ENCODE measurements around the gene IMPG1.

Gene IMPG1

GRCh38 chr6:75943381-75943780 is 129.1 kb downstream of the IMPG1 start:
- Histone ChIP-seq H3K4me1 (ENCODE audit: control insufficient read depth, insufficient read depth, low read depth, low read length) (no peaks in the 10 kb centered on the region), H2AFZ (ENCODE audit: low read depth, low read length) (no peak overlapping the region)
- WGBS: 95% methylated on average over 2 of the region's 2 CpGs

GRCh38 chr6:75941509-75941908 is 131.0 kb downstream of the IMPG1 start:
- no CpG with 5 or more reads among the region's 1 CpG for WGBS
- Histone ChIP-seq H3K23ac (ENCODE audit: low read length in 2 of 2) (no peak overlapping the region), H3K4me2 (ENCODE audit: low read length, poor library complexity, severe bottlenecking) (no peak overlapping the region), H2BK120ac (ENCODE audit: low read depth, low read length) (no peak overlapping the region), H3K4ac (ENCODE audit: low read depth in 1 of 2, low read length in 2 of 2) (no peak overlapping the region), H3K18ac (ENCODE audit: low read depth in 1 of 2, low read length in 2 of 2) (no peak overlapping the region), H4K8ac (ENCODE audit: low read length) (no peak overlapping the region), H3K27ac (ENCODE audit: low read length, poor library complexity, severe bottlenecking) (no peak overlapping the region), H3K9me3 (ENCODE audit: control insufficient read depth, low read length) (no peaks in the 10 kb centered on the region), H2BK5ac (ENCODE audit: low read depth, low read length, poor library complexity, severe bottlenecking) (no peak overlapping the region), H3K36me3 (ENCODE audit: control insufficient read depth in 1 of 2, insufficient read depth in 2 of 2, low read depth in 1 of 2, low read length in 2 of 2) (no peaks in the 10 kb centered on the region), H3K4me3 (ENCODE audit: insufficient read depth in 1 of 2, low read depth in 1 of 2, low read length in 2 of 2) (no peak overlapping the region), H3K14ac (ENCODE audit: low read length in 2 of 2) (no peak overlapping the region), H3K27me3 (ENCODE audit: control insufficient read depth in 1 of 2, insufficient read depth in 1 of 2, low read length in 2 of 2) (peaks cover 7 to 10% of the 10 kb centered on the region in 2 experiments), H2BK15ac (ENCODE audit: low read depth, poor library complexity, severe bottlenecking) (no peak overlapping the region), H4K91ac (ENCODE audit: low read length) (no peak overlapping the region), H2AK5ac (ENCODE audit: low read length, severe bottlenecking) (no peak overlapping the region), H3K9ac (ENCODE audit: low read length) (no peak overlapping the region), H2AFZ (ENCODE audit: low read depth, low read length) (no peak overlapping the region), H3K4me1 (ENCODE audit: control insufficient read depth, insufficient read depth, low read depth, low read length) (no peaks in the 10 kb centered on the region), H2BK12ac (ENCODE audit: low read length in 2 of 2) (no peak overlapping the region), H3K79me1 (replicated peaks; ENCODE audit: low read length, poor library complexity, severe bottlenecking) (no peaks in the 10 kb centered on the region)
- DNase-seq: no peak

More at GRCh38 chr6:75943381-75943780, 129.1 kb downstream of the IMPG1 start:
- no peak overlapping the region for H4K91ac ChIP-seq (ENCODE audit: low read length)
- no peak overlapping the region for H2BK12ac ChIP-seq (ENCODE audit: low read length in 2 of 2)
- H3K79me1 ChIP-seq (replicated peaks; ENCODE audit: low read length, poor library complexity, severe bottlenecking): no peaks in the 10 kb centered on the region
- no peak overlapping the region for H3K14ac ChIP-seq (ENCODE audit: low read length in 2 of 2)
- no peak overlapping the region for H2AK5ac ChIP-seq (ENCODE audit: low read length, severe bottlenecking)
- H4K8ac ChIP-seq (ENCODE audit: low read length): no peak overlapping the region
- no peak overlapping the region for H2BK15ac ChIP-seq (ENCODE audit: low read depth, poor library complexity, severe bottlenecking)
- H3K9ac ChIP-seq (ENCODE audit: low read length): no peak overlapping the region
- no peak overlapping the region for H3K4me3 ChIP-seq (ENCODE audit: insufficient read depth in 1 of 2, low read depth in 1 of 2, low read length in 2 of 2)
- H3K18ac ChIP-seq (ENCODE audit: low read depth in 1 of 2, low read length in 2 of 2): no peak overlapping the region
- DNase-seq: no peak
- H3K23ac ChIP-seq (ENCODE audit: low read length in 2 of 2): no peak overlapping the region
- no peak overlapping the region for H3K4ac ChIP-seq (ENCODE audit: low read depth in 1 of 2, low read length in 2 of 2)
- no peak overlapping the region for H2BK5ac ChIP-seq (ENCODE audit: low read depth, low read length, poor library complexity, severe bottlenecking)
- no peaks in the 10 kb centered on the region for H3K36me3 ChIP-seq (ENCODE audit: control insufficient read depth in 1 of 2, insufficient read depth in 2 of 2, low read depth in 1 of 2, low read length in 2 of 2)
- no peak overlapping the region for H3K27ac ChIP-seq (ENCODE audit: low read length, poor library complexity, severe bottlenecking)
- peaks cover 10% of the 10 kb centered on the region in 2 experiments for H3K27me3 ChIP-seq (ENCODE audit: control insufficient read depth in 1 of 2, insufficient read depth in 1 of 2, low read length in 2 of 2)
- no peaks in the 10 kb centered on the region for H3K9me3 ChIP-seq (ENCODE audit: control insufficient read depth, low read length)
- H3K4me2 ChIP-seq (ENCODE audit: low read length, poor library complexity, severe bottlenecking): no peak overlapping the region
- H2BK120ac ChIP-seq (ENCODE audit: low read depth, low read length): no peak overlapping the region

- Histone ChIP-seq H3K9me3 (ENCODE audit: control insufficient read depth, low read length) (no peaks in the 10 kb centered on the region), H3K27me3 (ENCODE audit: control insufficient read depth in 1 of 2, insufficient read depth in 1 of 2, low read length in 2 of 2) (peaks cover 5 to 13% of the 10 kb centered on the region in 2 experiments), H3K18ac (ENCODE audit: low read depth in 1 of 2, low read length in 2 of 2) (no peak overlapping the region), H3K4me2 (ENCODE audit: low read length, poor library complexity, severe bottlenecking) (no peak overlapping the region), H2BK5ac (ENCODE audit: low read depth, low read length, poor library complexity, severe bottlenecking) (no peak overlapping the region), H2BK120ac (ENCODE audit: low read depth, low read length) (no peak overlapping the region), H2BK12ac (ENCODE audit: low read length in 2 of 2) (no peak overlapping the region), H3K4me1 (ENCODE audit: control insufficient read depth, insufficient read depth, low read depth, low read length) (no peaks in the 10 kb centered on the region), H3K9ac (ENCODE audit: low read length) (no peak overlapping the region), H2BK15ac (ENCODE audit: low read depth, poor library complexity, severe bottlenecking) (no peak overlapping the region), H3K4me3 (ENCODE audit: insufficient read depth in 1 of 2, low read depth in 1 of 2, low read length in 2 of 2) (no peak overlapping the region), H3K14ac (ENCODE audit: low read length in 2 of 2) (no peak overlapping the region), H3K27ac (ENCODE audit: low read length, poor library complexity, severe bottlenecking) (no peak overlapping the region), H3K36me3 (ENCODE audit: control insufficient read depth in 1 of 2, insufficient read depth in 2 of 2, low read depth in 1 of 2, low read length in 2 of 2) (no peaks in the 10 kb centered on the region), H3K4ac (ENCODE audit: low read depth in 1 of 2, low read length in 2 of 2) (no peak overlapping the region), H2AFZ (ENCODE audit: low read depth, low read length) (no peak overlapping the region), H2AK5ac (ENCODE audit: low read length, severe bottlenecking) (no peak overlapping the region), H4K8ac (ENCODE audit: low read length) (no peak overlapping the region), H3K23ac (ENCODE audit: low read length in 2 of 2) (no peak overlapping the region), H3K79me1 (replicated peaks; ENCODE audit: low read length, poor library complexity, severe bottlenecking) (no peaks in the 10 kb centered on the region), H4K91ac (ENCODE audit: low read length) (no peak overlapping the region)
- DNase-seq: no peak
- 62% methylated on average over 3 of the region's 4 CpGs for WGBS
Observed at GRCh38 chr6:75940564-75940963, 131.9 kb downstream of the IMPG1 start.

- H3K14ac ChIP-seq (ENCODE audit: low read length in 2 of 2): no peak overlapping the region
- H2AK5ac ChIP-seq (ENCODE audit: low read length, severe bottlenecking): no peak overlapping the region
- no peak for DNase-seq
- H3K36me3 ChIP-seq (ENCODE audit: control insufficient read depth in 1 of 2, insufficient read depth in 2 of 2, low read depth in 1 of 2, low read length in 2 of 2): no peaks in the 10 kb centered on the region
- H3K79me1 ChIP-seq (replicated peaks; ENCODE audit: low read length, poor library complexity, severe bottlenecking): no peaks in the 10 kb centered on the region
- H3K23ac ChIP-seq (ENCODE audit: low read length in 2 of 2): no peak overlapping the region
- no peaks in the 10 kb centered on the region for H3K9me3 ChIP-seq (ENCODE audit: control insufficient read depth, low read length)
- H2AFZ ChIP-seq (ENCODE audit: low read depth, low read length): no peak overlapping the region
- H3K4me1 ChIP-seq (ENCODE audit: control insufficient read depth, insufficient read depth, low read depth, low read length): peaks cover 8% of the 10 kb centered on the region
- H2BK120ac ChIP-seq (ENCODE audit: low read depth, low read length): no peak overlapping the region
- H2BK15ac ChIP-seq (ENCODE audit: low read depth, poor library complexity, severe bottlenecking): no peak overlapping the region
- H3K9ac ChIP-seq (ENCODE audit: low read length): no peak overlapping the region
- H3K4me2 ChIP-seq (ENCODE audit: low read length, poor library complexity, severe bottlenecking): no peak overlapping the region
- H3K4ac ChIP-seq (ENCODE audit: low read depth in 1 of 2, low read length in 2 of 2): no peak overlapping the region
- no peak overlapping the region for H4K8ac ChIP-seq (ENCODE audit: low read length)
- H3K18ac ChIP-seq (ENCODE audit: low read depth in 1 of 2, low read length in 2 of 2): no peak overlapping the region
- no peak overlapping the region for H3K4me3 ChIP-seq (ENCODE audit: insufficient read depth in 1 of 2, low read depth in 1 of 2, low read length in 2 of 2)
- 100% methylated on average over 2 of the region's 2 CpGs for WGBS
- no peak overlapping the region for H2BK12ac ChIP-seq (ENCODE audit: low read length in 2 of 2)
- H3K27ac ChIP-seq (ENCODE audit: low read length, poor library complexity, severe bottlenecking): no peak overlapping the region
- peaks cover 0 to 13% of the 10 kb centered on the region in 2 experiments for H3K27me3 ChIP-seq (ENCODE audit: control insufficient read depth in 1 of 2, insufficient read depth in 1 of 2, low read length in 2 of 2)
- H2BK5ac ChIP-seq (ENCODE audit: low read depth, low read length, poor library complexity, severe bottlenecking): no peak overlapping the region
- no peak overlapping the region for H4K91ac ChIP-seq (ENCODE audit: low read length)
Observed at GRCh38 chr6:75937846-75938245, 134.6 kb downstream of the IMPG1 start.

All from mesenchymal stem cell (in vitro differentiated cells and primary cell).